Measurements from ENCODE around the gene CARMIL3. TPM values are rescaled to one million over a fixed set of nuclear protein-coding genes. Genes with fewer than 3 reads are reported as not detected.
A peak's percentile ranks its signal among the peaks of the same experiment; 100 is the strongest.
"Not testable (repeated sequence)": the region's sequence is repeated elsewhere in the genome, so short reads cannot be mapped to it uniquely, and the experiment has no call there.

Gene CARMIL3
- total RNA-seq, 1 experiment from 2014 or later = not detected

DNA sequence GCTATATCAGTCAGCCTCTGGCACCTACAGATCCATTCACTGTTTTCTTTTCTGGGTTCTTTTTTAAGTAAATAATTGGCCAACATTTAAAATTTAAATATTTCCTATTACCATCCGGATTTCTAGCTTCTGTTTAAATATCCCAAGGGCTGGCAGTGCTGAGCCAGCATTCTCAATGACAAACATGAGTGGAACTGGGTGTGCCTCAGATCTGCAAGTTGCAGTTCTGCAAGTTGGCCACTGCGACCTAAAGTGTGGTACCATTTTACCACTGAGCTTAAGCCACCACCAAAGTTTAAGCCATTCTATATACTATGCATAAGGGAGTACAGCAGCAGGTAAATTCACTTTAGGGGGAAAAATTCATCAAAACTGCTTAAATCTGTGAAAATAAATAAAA lies 31.9 kb upstream of the CARMIL3 start:
- H4K20me1 ChIP-seq (ENCODE audit: low read length); intact Hi-C loops (cut with micrococcal nuclease); H3K4me3 ChIP-seq (ENCODE audit: low read length); H3K9me3 ChIP-seq (ENCODE audit: low read length); POLR2A ChIA-PET (ENCODE audit: unreplicated experiment); H3K9me2 ChIP-seq (replicated peaks; ENCODE audit: low read length); H3K27ac ChIP-seq (ENCODE audit: low read length); CTCF ChIA-PET; H3K79me2 ChIP-seq (ENCODE audit: low read length); BruUV-seq (replicated peaks); H3K4me1 ChIP-seq (ENCODE audit: insufficient read depth, low read length); H3F3A ChIP-seq (ENCODE audit: low read length, unreplicated experiment); H3K36me3 ChIP-seq (ENCODE audit: low read depth, low read length); H2AFZ ChIP-seq (ENCODE audit: low read length); H3K4me2 ChIP-seq (ENCODE audit: low read length); H3K9ac ChIP-seq (ENCODE audit: low read length); H3K27me3 ChIP-seq (ENCODE audit: low read length): not testable (repeated sequence)
- DNase-seq (peak; percentile 21), ATAC-seq (peak; percentile 89)

DNA sequence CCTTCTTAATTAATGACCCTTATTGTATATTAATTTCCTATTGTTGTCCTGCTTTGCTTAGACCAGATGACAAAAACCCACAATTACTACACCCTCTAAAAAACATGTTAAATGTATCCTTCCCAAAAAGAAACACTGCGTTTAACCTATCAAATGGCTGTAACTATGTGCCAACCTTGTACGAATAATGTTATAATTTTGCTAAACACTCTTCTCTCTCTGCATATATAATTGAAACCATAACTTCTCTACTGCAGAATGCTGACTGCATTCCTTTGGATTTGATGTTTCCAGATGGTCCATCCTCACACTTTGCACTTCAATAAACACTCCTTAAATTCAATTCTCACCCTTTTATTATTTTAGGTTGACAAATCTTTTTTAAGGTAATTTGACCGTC lies 31.3 kb upstream of the CARMIL3 start:
- BruUV-seq (replicated peaks); H2AFZ ChIP-seq (ENCODE audit: low read length); H3K36me3 ChIP-seq (ENCODE audit: low read depth, low read length); H3K9me3 ChIP-seq (ENCODE audit: low read length); H4K20me1 ChIP-seq (ENCODE audit: low read length); intact Hi-C loops (cut with micrococcal nuclease); CTCF ChIA-PET; H3K4me3 ChIP-seq (ENCODE audit: low read length); H3K9me2 ChIP-seq (replicated peaks; ENCODE audit: low read length); H3K4me2 ChIP-seq (ENCODE audit: low read length); H3K9ac ChIP-seq (ENCODE audit: low read length); ATAC-seq; H3F3A ChIP-seq (ENCODE audit: low read length, unreplicated experiment); H3K79me2 ChIP-seq (ENCODE audit: low read length); DNase-seq; H3K27me3 ChIP-seq (ENCODE audit: low read length); POLR2A ChIA-PET (ENCODE audit: unreplicated experiment); H3K27ac ChIP-seq (ENCODE audit: low read length); H3K4me1 ChIP-seq (ENCODE audit: insufficient read depth, low read length): not testable (repeated sequence)

DNA sequence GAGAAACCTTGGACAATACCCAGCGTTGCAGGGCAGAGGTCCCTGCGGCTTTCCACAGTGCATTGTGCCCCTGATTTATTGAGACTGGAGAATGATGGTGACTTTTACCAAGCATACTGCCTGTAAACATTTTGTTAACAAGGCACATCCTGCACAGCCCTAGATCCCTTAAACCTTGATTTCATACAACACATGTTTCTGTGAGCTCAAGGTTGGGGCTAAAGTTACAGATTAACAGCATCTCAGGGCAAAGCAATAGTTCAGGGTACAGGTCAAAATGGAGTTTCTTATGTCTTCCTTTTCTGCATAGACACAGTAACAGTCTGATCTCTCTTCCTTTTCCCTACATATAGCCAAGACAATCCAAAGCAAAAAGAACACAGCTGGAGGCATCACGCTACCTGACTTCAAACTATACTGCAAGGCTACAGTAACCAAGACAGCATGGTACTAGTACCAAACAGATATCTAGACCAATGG lies 26.8 kb upstream of the CARMIL3 start:
- H2AFZ ChIP-seq (ENCODE audit: low read length); intact Hi-C loops (cut with micrococcal nuclease); H3K79me2 ChIP-seq (ENCODE audit: low read length); H3K9ac ChIP-seq (ENCODE audit: low read length); H3K36me3 ChIP-seq (ENCODE audit: low read depth, low read length); H3K4me1 ChIP-seq (ENCODE audit: insufficient read depth, low read length); H4K20me1 ChIP-seq (ENCODE audit: low read length); H3K9me2 ChIP-seq (replicated peaks; ENCODE audit: low read length); H3K4me2 ChIP-seq (ENCODE audit: low read length); H3K4me3 ChIP-seq (ENCODE audit: low read length); H3F3A ChIP-seq (ENCODE audit: low read length, unreplicated experiment); DNase-seq; H3K27me3 ChIP-seq (ENCODE audit: low read length); H3K27ac ChIP-seq (ENCODE audit: low read length); POLR2A ChIA-PET (ENCODE audit: unreplicated experiment); ATAC-seq; BruUV-seq (replicated peaks); H3K9me3 ChIP-seq (ENCODE audit: low read length); CTCF ChIA-PET: not testable (repeated sequence)

DNA sequence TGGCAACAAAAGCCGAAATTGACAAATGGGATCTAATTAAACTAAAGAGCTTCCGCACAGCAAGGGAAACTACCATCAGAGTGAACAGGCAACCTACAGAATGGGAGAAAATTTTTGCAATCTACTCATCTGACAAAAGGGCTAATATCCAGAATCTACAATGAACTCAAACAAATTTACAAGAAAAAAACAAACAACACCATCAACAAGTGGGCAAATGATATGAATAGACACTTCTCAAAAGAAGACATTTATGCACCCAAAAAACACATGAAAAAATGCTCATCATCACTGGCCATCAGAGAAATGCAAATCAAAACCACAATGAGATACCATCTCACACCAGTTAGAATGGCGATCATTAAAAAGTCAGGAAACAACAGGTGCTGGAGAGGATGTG lies 22.1 kb upstream of the CARMIL3 start:
- H3K9ac ChIP-seq (ENCODE audit: low read length); BruUV-seq (replicated peaks); H3K4me3 ChIP-seq (ENCODE audit: low read length); POLR2A ChIA-PET (ENCODE audit: unreplicated experiment); DNase-seq; H3K79me2 ChIP-seq (ENCODE audit: low read length); intact Hi-C loops (cut with micrococcal nuclease); H3K9me3 ChIP-seq (ENCODE audit: low read length); H3K27ac ChIP-seq (ENCODE audit: low read length); H4K20me1 ChIP-seq (ENCODE audit: low read length); H3K27me3 ChIP-seq (ENCODE audit: low read length); H3K36me3 ChIP-seq (ENCODE audit: low read depth, low read length); H2AFZ ChIP-seq (ENCODE audit: low read length); H3K4me2 ChIP-seq (ENCODE audit: low read length); ATAC-seq; H3F3A ChIP-seq (ENCODE audit: low read length, unreplicated experiment); H3K4me1 ChIP-seq (ENCODE audit: insufficient read depth, low read length); H3K9me2 ChIP-seq (replicated peaks; ENCODE audit: low read length); CTCF ChIA-PET: not testable (repeated sequence)

DNA sequence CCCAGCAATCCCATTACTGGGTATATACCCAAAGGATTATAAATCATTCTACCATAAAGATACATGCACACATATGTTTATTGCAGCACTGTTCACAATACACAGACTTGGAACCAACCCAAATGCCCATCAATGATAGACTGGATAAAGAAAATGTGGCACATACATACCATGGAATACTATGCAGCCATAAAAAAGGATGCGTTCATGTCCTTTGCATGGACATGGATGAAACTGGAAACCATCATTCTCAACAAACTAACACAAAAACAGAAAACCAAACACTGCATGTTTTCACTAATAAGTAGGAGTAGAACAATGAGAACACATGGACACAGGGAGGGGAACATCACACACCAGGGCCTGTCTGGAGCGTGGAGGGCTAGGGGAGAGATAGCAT lies 20.5 kb upstream of the CARMIL3 start:
- H3K9ac ChIP-seq (ENCODE audit: low read length); POLR2A ChIA-PET (ENCODE audit: unreplicated experiment); H3K4me2 ChIP-seq (ENCODE audit: low read length); BruUV-seq (replicated peaks); H4K20me1 ChIP-seq (ENCODE audit: low read length); CTCF ChIA-PET; H3K27me3 ChIP-seq (ENCODE audit: low read length); H3K36me3 ChIP-seq (ENCODE audit: low read depth, low read length); H2AFZ ChIP-seq (ENCODE audit: low read length); DNase-seq; H3K9me3 ChIP-seq (ENCODE audit: low read length); H3K27ac ChIP-seq (ENCODE audit: low read length); ATAC-seq; intact Hi-C loops (cut with micrococcal nuclease); H3K4me3 ChIP-seq (ENCODE audit: low read length); H3K79me2 ChIP-seq (ENCODE audit: low read length); H3K9me2 ChIP-seq (replicated peaks; ENCODE audit: low read length); H3F3A ChIP-seq (ENCODE audit: low read length, unreplicated experiment); H3K4me1 ChIP-seq (ENCODE audit: insufficient read depth, low read length): not testable (repeated sequence)
